ENCODE results near the gene SYNPR.

GRCh38 chr3:63523100-63523499, 245.0 kb downstream of the SYNPR start:
- TF ChIP-seq CTCF (conservative IDR thresholded peaks at IDR 0.05; ENCODE audit: low read depth, low read length) (no peak), EZH2 (IDR thresholded peaks at IDR 0.05; ENCODE audit: low read length, unreplicated experiment) (no peak), EZH2phosphoT487 (IDR thresholded peaks at IDR 0.05; ENCODE audit: borderline replicate concordance, low read length) (no peak)

Data from PC-3 (cell line).